ENCODE data around the gene RASIP1. TPM values are rescaled to one million over a fixed set of nuclear protein-coding genes. Genes with fewer than 3 reads are reported as not detected.

Gene RASIP1
- total and polyA plus RNA-seq, 2 donors (not counting 1 experiment from before 2014, with no cell fraction given): 0.20 TPM; not detected in 1

DNA sequence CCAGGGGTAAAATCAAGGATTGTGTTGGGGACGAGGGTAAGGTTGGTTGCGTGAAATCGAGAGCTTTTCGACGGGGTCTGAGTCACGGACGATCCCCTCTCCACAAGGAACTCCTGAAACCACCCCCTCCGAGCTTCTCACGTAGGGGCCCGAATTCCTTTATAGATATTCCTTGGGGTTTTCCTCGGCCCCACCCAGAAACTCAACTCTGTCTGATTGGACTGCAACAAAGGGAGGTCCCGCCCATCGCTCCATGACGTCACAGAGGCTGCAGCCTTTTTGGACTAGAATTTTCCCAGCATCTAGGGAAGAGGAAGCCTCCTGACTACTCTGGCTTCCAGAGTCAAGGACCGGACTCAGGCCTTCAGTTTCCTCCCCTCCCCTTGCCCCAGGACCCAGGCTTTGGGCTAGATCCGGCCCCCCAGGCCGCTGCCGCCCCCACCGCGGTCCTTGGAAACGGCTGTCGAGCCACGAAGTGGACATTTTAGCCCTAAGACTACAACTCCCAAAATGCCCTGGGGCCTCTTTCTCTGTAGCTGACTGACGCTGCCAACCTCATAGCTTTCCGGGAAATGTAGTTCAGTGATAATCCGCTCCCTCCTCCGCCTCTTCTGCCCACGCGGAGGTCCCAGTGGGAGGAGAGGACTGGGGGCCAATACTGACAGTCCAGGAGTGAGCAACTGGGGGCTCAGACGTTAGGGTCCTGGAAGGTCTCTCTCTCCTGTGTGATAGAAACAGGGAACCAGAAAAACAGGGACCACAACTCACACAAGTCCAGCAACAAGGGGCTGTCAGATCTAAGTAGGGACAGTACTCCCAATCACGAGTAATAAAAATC, 6.5 kb upstream of the RASIP1 start, which contains the start of gene IZUMO1:
Gene IZUMO1, minus strand, starts transcription at position 172 of the 838 bp plus-strand sequence. CDS start 1,050 bp downstream, outside the sequence.
- ATAC-seq (ENCODE audit: low read depth): peak; percentile 72
- H3K9me3 ChIP-seq (ENCODE audit: control extremely low read depth in 1 of 3, control insufficient read depth in 2 of 3, insufficient read depth in 1 of 3, low read length in 2 of 3): peaks cover 0 to 31% (median 0%) of the 10 kb centered on the region in 3 donors
- peak within 1 kb of the TSS; percentile 57 for H3K4me2 ChIP-seq (replicated peaks; ENCODE audit: low read depth, low read length, poor library complexity, severe bottlenecking)
- H3K4me1 Mint-ChIP-seq: peaks cover 14% of the 10 kb centered on the region
- intact Hi-C loops (cut with micrococcal nuclease): loop anchor here (1.0 kb wide), 1 partner anchor 48 kb away; no protein-coding TSS in a partner anchor
- H3K27ac Mint-ChIP-seq: peak within 1 kb of the TSS; percentile 10
- peaks cover 11 to 14% of the 10 kb centered on the region in 2 donors for H3K4me1 ChIP-seq (ENCODE audit: control insufficient read depth in 2 of 2, insufficient read depth in 2 of 2, low read length in 2 of 2)
- H3K27ac ChIP-seq (ENCODE audit: low read length in 2 of 2): no peak within 1 kb of the TSS
- H2AFZ ChIP-seq (ENCODE audit: insufficient read depth, low read depth, low read length, poor library complexity, severe bottlenecking): no peak within 1 kb of the TSS
- H3K27me3 Mint-ChIP-seq: peaks cover 33% of the 10 kb centered on the region
- no peak within 1 kb of the TSS for H3K9ac ChIP-seq (ENCODE audit: low read length)
- TF ChIP-seq, protein P1, sequence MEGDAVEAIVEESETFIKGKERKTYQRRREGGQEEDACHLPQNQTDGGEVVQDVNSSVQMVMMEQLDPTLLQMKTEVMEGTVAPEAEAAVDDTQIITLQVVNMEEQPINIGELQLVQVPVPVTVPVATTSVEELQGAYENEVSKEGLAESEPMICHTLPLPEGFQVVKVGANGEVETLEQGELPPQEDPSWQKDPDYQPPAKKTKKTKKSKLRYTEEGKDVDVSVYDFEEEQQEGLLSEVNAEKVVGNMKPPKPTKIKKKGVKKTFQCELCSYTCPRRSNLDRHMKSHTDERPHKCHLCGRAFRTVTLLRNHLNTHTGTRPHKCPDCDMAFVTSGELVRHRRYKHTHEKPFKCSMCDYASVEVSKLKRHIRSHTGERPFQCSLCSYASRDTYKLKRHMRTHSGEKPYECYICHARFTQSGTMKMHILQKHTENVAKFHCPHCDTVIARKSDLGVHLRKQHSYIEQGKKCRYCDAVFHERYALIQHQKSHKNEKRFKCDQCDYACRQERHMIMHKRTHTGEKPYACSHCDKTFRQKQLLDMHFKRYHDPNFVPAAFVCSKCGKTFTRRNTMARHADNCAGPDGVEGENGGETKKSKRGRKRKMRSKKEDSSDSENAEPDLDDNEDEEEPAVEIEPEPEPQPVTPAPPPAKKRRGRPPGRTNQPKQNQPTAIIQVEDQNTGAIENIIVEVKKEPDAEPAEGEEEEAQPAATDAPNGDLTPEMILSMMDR (IDR thresholded peaks at IDR 0.05): no peak
- no peak for TF ChIP-seq EZH2 (IDR thresholded peaks at IDR 0.05; ENCODE audit: borderline replicate concordance, insufficient read depth, low read depth, low read length, poor library complexity, severe bottlenecking)
- ChIA-PET POLR2A (interaction anchor here (0.7 to 1.0 kb wide), 3 partner anchors 8 to 463 kb away, joined by 3 to 4 read pairs (median 4); no protein-coding TSS in a partner anchor), CTCF (interaction anchor here (1.4 kb wide), 1 partner anchor 8 kb away, joined by 4 read pairs; no protein-coding TSS in a partner anchor)
- no peaks in the 10 kb centered on the region for H3K79me2 ChIP-seq (ENCODE audit: control insufficient read depth, insufficient read depth, low read length)
- no peaks in the 10 kb centered on the region for H4K20me1 ChIP-seq (ENCODE audit: control insufficient read depth, insufficient read depth, low read length, poor library complexity, severe bottlenecking)
- peak within 1 kb of the TSS in 2 of 5 experiments; percentile 19 to 20 for H3K4me3 ChIP-seq (ENCODE audit: control extremely low read depth in 1 of 5, extremely low read depth in 1 of 5, insufficient read depth in 1 of 5, low read depth in 2 of 5, low read length in 4 of 5)
- H3K4me3 Mint-ChIP-seq: no peak within 1 kb of the TSS
- H3K9me3 Mint-ChIP-seq (ENCODE audit: insufficient read depth): no peaks in the 10 kb centered on the region
- H3K27me3 ChIP-seq (replicated peaks in 1 of 4; ENCODE audit: control extremely low read depth in 1 of 4, control insufficient read depth in 3 of 4, insufficient read depth in 4 of 4, low read length in 3 of 4): peaks cover 0 to 57% (median 19%) of the 10 kb centered on the region in 4 experiments
- peak; percentile 64 for DNase-seq
- 9% methylated on average over 12 of the region's 31 CpGs for WGBS (ENCODE audit: insufficient coverage)
- no peaks in the 10 kb centered on the region for H3K36me3 ChIP-seq (replicated peaks in 1 of 2; ENCODE audit: control extremely low read depth in 1 of 2, control insufficient read depth in 1 of 2, extremely low read depth in 1 of 2, insufficient read depth in 2 of 2, low read length in 1 of 2)

DNA sequence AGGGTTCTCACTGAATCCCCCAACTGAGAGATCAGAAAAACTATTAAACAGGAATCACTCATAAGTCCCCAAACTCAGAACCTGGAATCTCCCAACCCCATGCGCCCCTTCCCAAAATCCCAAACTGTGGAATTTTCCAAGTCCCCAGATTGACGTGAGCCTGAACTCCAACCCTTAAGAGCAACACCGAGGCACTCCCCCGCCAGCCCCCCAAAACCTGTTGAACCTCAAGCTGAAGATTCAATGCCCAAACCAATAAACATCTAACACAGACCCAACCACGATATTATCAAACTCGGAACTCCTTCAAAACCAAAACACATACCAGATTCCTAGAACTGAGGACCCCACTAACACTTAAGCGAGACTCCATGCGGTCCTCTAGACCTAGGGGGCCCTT, 5.7 kb upstream of the RASIP1 start:
- Histone ChIP-seq H4K20me1 (ENCODE audit: control insufficient read depth, insufficient read depth, low read length, poor library complexity, severe bottlenecking) (no peaks in the 10 kb centered on the region), H2AFZ (ENCODE audit: insufficient read depth, low read depth, low read length, poor library complexity, severe bottlenecking) (no peak overlapping the region), H3K4me3 (ENCODE audit: control extremely low read depth in 1 of 5, extremely low read depth in 1 of 5, insufficient read depth in 1 of 5, low read depth in 2 of 5, low read length in 4 of 5) (no peak overlapping the region), H3K9ac (ENCODE audit: low read length) (no peak overlapping the region), H3K27me3 (replicated peaks in 1 of 4; ENCODE audit: control extremely low read depth in 1 of 4, control insufficient read depth in 3 of 4, insufficient read depth in 4 of 4, low read length in 3 of 4) (peaks cover 0 to 55% (median 17%) of the 10 kb centered on the region in 4 experiments), H3K4me1 (ENCODE audit: control insufficient read depth in 2 of 2, insufficient read depth in 2 of 2, low read length in 2 of 2) (peaks cover 14 to 18% of the 10 kb centered on the region in 2 donors), H3K9me3 (ENCODE audit: control extremely low read depth in 1 of 3, control insufficient read depth in 2 of 3, insufficient read depth in 1 of 3, low read length in 2 of 3) (peaks cover 0 to 38% (median 0%) of the 10 kb centered on the region in 3 donors), H3K36me3 (replicated peaks in 1 of 2; ENCODE audit: control extremely low read depth in 1 of 2, control insufficient read depth in 1 of 2, extremely low read depth in 1 of 2, insufficient read depth in 2 of 2, low read length in 1 of 2) (no peaks in the 10 kb centered on the region), H3K27ac (ENCODE audit: low read length in 2 of 2) (no peak overlapping the region), H3K4me2 (replicated peaks; ENCODE audit: low read depth, low read length, poor library complexity, severe bottlenecking) (no peak overlapping the region), H3K79me2 (ENCODE audit: control insufficient read depth, insufficient read depth, low read length) (no peaks in the 10 kb centered on the region)
- no peak overlapping the region for H3K27ac Mint-ChIP-seq
- H3K9me3 Mint-ChIP-seq (ENCODE audit: insufficient read depth): no peaks in the 10 kb centered on the region
- H3K4me1 Mint-ChIP-seq: peaks cover 14% of the 10 kb centered on the region
- ATAC-seq (ENCODE audit: low read depth): no peak
- ChIA-PET POLR2A (no interaction called here), CTCF (no interaction called here)
- WGBS (ENCODE audit: insufficient coverage): 90% methylated on average over 8 of the region's 8 CpGs
- peaks cover 32% of the 10 kb centered on the region for H3K27me3 Mint-ChIP-seq
- DNase-seq: no peak
- intact Hi-C loops (cut with micrococcal nuclease): no loop called here
- no peak for TF ChIP-seq EZH2 (IDR thresholded peaks at IDR 0.05; ENCODE audit: borderline replicate concordance, insufficient read depth, low read depth, low read length, poor library complexity, severe bottlenecking)
- TF ChIP-seq, protein P1 (IDR thresholded peaks at IDR 0.05): no peak
- H3K4me3 Mint-ChIP-seq: no peak overlapping the region
